Fibroblast of pulmonary artery (primary cell): ENCODE results near the gene PLB1.

Source experiments
- DNase-seq: peaks from one replicate; pipeline ENCODE4 v3.0.0-alpha.2; 2010; ENCODE audit warnings: low read depth
- H3K4me3 ChIP-seq: replicated peaks from 2 replicates; pipeline ENCODE4 v1.5.1; 2011; ENCODE audit warnings: low read depth, mild to moderate bottlenecking, control low read depth, low read length, moderate library complexity
- TF ChIP-seq, protein P1 (sequence below): IDR thresholded peaks from 2 replicates; pipeline ENCODE4 v1.5.1; 2011; ENCODE audit warnings: mild to moderate bottlenecking, control low read depth, low read length, inconsistent platforms; ENCODE audit errors: missing control alignments

PLB1 gene

DNA sequence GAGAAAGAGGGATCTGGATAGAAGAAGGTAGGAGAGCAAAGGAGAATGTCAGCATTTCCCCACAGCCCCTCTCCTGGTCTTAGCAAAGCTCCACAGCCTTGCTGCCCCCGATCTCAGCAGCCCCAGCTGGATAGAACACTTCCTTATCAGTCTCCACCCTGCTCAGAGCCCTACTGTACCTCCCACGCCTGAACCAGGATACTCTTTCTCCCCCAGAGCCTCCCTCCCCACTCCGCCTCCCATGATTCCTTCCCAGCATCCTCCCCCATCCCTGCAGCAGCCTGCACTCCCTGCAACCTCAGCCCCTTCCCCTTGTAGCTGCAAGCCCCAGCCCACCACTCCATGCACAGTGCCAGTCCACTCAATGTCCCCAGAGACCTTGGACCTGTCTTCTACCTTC lies 25.8 kb downstream of the PLB1 start:
- no peak overlapping the region for H3K4me3 ChIP-seq
- DNase-seq = peak; percentile 13
- TF ChIP-seq, protein P1, sequence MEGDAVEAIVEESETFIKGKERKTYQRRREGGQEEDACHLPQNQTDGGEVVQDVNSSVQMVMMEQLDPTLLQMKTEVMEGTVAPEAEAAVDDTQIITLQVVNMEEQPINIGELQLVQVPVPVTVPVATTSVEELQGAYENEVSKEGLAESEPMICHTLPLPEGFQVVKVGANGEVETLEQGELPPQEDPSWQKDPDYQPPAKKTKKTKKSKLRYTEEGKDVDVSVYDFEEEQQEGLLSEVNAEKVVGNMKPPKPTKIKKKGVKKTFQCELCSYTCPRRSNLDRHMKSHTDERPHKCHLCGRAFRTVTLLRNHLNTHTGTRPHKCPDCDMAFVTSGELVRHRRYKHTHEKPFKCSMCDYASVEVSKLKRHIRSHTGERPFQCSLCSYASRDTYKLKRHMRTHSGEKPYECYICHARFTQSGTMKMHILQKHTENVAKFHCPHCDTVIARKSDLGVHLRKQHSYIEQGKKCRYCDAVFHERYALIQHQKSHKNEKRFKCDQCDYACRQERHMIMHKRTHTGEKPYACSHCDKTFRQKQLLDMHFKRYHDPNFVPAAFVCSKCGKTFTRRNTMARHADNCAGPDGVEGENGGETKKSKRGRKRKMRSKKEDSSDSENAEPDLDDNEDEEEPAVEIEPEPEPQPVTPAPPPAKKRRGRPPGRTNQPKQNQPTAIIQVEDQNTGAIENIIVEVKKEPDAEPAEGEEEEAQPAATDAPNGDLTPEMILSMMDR = no peak

DNA sequence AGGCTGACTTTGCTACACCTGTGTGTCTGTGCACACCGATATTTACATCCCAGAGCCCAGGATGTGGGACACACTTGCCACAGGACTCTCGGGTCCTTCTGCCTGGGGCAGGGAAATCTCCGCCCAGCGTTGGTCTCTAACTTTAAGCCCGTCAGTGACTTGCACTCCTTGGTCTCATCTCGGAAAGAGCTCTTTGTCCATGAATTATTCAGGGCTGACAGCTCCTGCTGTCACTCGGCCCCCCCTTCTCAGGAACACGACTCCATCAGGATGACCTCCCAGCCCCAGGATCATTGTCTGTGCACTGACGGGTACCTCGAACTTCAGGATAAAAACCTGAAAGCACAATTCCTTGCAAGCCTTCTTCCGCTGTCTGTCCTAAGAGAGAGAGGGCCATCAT lies 26.6 kb downstream of the PLB1 start:
- no peak for DNase-seq
- no peak overlapping the region for H3K4me3 ChIP-seq
- TF ChIP-seq, protein P1 = no peak

- no peak for DNase-seq
- TF ChIP-seq, protein P1 = no peak
- H3K4me3 ChIP-seq = no peak overlapping the region
These were observed 28.0 kb downstream of the PLB1 start for GRCh38 chr2:28523902-28524301.

DNA sequence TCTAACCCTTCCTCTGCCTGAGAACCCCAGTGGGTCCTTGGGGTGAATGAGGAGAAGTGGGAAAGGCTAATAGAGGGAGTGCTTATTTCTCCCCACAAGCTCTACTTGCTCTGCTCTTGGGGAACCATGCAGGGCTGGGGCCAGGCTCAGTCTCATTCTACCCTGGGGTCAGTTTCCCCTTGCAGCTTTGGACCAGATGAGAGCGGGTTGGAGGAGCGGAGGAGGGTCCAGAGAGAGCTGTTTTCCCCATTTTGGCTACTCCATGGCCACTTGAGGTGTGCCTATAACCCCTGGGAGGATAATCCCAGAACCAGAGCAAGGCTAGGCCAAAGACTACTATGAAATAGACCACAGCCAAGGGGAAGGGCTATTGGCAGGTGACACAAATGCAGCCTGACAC lies 29.6 kb downstream of the PLB1 start:
- TF ChIP-seq, protein P1 = no peak
- H3K4me3 ChIP-seq = no peak overlapping the region
- no peak for DNase-seq

- TF ChIP-seq, protein P1 = no peak
- no peak for DNase-seq
- no peak overlapping the region for H3K4me3 ChIP-seq
These were observed 30.8 kb downstream of the PLB1 start for GRCh38 chr2:28526527-28527132.

DNA sequence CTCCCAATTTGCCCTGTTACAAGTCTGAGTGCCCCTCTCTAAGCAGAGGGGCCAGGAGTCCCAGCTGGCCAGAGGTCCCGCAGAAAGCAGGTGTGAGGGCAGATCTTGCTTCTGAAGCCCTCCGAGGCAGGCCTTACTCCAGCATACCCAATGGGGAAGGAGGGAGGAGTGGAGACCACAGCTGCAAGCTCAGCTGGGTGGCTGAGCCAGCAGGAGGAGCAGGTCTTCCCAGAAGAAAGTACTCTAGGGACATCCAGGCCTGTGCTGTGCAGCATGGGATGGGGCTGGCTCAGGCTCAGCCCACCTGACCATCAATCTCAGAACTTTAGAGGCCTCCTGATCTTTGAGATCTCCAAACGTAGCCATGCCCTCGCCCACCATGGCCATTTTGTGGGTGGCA lies 31.3 kb downstream of the PLB1 start:
- TF ChIP-seq, protein P1 = no peak
- no peak overlapping the region for H3K4me3 ChIP-seq
- DNase-seq = no peak

DNA sequence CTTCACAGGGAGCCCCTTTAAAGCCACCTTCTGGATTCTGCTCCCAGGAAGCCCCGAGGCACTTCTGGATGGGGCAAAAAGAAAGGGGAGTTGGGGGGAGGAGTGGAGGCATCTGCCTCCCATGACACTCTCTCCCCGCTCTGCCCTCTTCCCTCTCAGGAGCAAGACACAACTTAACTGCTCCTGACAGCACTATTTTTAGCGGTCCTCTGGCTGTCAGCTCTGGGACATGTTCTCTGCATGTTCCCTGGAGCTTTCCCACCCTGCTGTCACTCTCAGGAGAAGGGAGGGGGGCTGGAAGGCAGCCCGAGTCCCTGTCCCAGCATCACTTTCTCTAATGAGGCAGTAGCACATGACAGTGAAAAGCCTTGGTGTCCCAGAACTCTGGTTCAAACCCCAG lies 32.3 kb downstream of the PLB1 start:
- TF ChIP-seq, protein P1 = no peak
- no peak for DNase-seq
- no peak overlapping the region for H3K4me3 ChIP-seq
